GM23248 (cell line): ENCODE measurements around the gene BLOC1S1. TPM values are rescaled to one million over a fixed set of nuclear protein-coding genes. Genes with fewer than 3 reads are reported as not detected.

Source experiments
- DNase-seq: peaks from one replicate; pipeline ENCODE4 v3.0.0-alpha.2; 2015
- H2AFZ ChIP-seq: fragments of 200-600 bp; sonication (generic); 2 replicates; pipeline ENCODE4 v1.6.1; 2016; ENCODE audit warnings: antibody characterized with exemption
- H3F3A ChIP-seq: fragments of 200-600 bp; sonication (generic); 2 replicates; pipeline ENCODE4 v1.6.1; 2016; ENCODE audit warnings: mild to moderate bottlenecking, antibody characterized with exemption, mixed run types; ENCODE audit not compliant: insufficient read depth
- H3K27ac ChIP-seq: fragments of 200-600 bp; sonication (generic); 2 replicates; pipeline ENCODE4 v1.5.1; 2016; ENCODE audit warnings: mild to moderate bottlenecking
- H3K27me3 ChIP-seq: fragments of 200-600 bp; sonication (generic); replicated peaks from 2 replicates; pipeline ENCODE4 v1.6.1; 2016; ENCODE audit warnings: mild to moderate bottlenecking; ENCODE audit not compliant: insufficient read depth
- H3K36me3 ChIP-seq: fragments of 200-600 bp; sonication (generic); 2 replicates; pipeline ENCODE4 v1.6.1; 2016; ENCODE audit warnings: low read depth, mild to moderate bottlenecking
- H3K4me1 ChIP-seq: fragments of 200-600 bp; sonication (generic); 2 replicates; pipeline ENCODE4 v1.6.1; 2016; ENCODE audit warnings: mild to moderate bottlenecking; ENCODE audit not compliant: insufficient read depth
- H3K4me2 ChIP-seq: fragments of 200-600 bp; sonication (generic); one replicate; pipeline ENCODE4 v1.6.1; 2016; ENCODE audit warnings: mild to moderate bottlenecking; ENCODE audit not compliant: unreplicated experiment
- H3K4me3 ChIP-seq: fragments of 200-600 bp; sonication (generic); 2 replicates; pipeline ENCODE4 v1.5.1; 2016; ENCODE audit warnings: mild to moderate bottlenecking
- H3K79me2 ChIP-seq: fragments of 200-600 bp; sonication (generic); 2 replicates; pipeline ENCODE4 v1.6.1; 2016; ENCODE audit warnings: mild to moderate bottlenecking; ENCODE audit not compliant: insufficient read depth
- H3K9ac ChIP-seq: fragments of 200-600 bp; sonication (generic); 2 replicates; pipeline ENCODE4 v1.6.1; 2016; ENCODE audit warnings: mild to moderate bottlenecking
- H3K9me2 ChIP-seq: fragments of 200-600 bp; sonication (generic); 2 replicates; pipeline ENCODE4 v1.6.1; 2016; ENCODE audit warnings: mixed run types, mild to moderate bottlenecking, moderate library complexity; ENCODE audit not compliant: insufficient read depth
- H3K9me3 ChIP-seq: fragments of 200-600 bp; sonication (generic); one replicate; pipeline ENCODE4 v1.6.1; 2017; ENCODE audit warnings: low read depth
- H4K20me1 ChIP-seq: fragments of 200-600 bp; sonication (generic); 2 replicates; pipeline ENCODE4 v1.6.0; 2016; ENCODE audit not compliant: insufficient read depth
- EZH2 ChIP-seq: fragments of 200-600 bp; sonication (generic); IDR thresholded peaks from 2 replicates; pipeline ENCODE4 v1.6.1; 2018; ENCODE audit warnings: antibody characterized with exemption, mild to moderate bottlenecking; ENCODE audit not compliant: insufficient read depth, poor library complexity, severe bottlenecking
- EZH2phosphoT487 ChIP-seq: fragments of 200-600 bp; sonication (generic); IDR thresholded peaks from 2 replicates; pipeline ENCODE4 v1.6.1; 2018; ENCODE audit warnings: antibody characterized with exemption, moderate library complexity, mild to moderate bottlenecking, low read depth; ENCODE audit not compliant: insufficient read depth
- WGBS, 2 experiments: methylation state at CpG; one replicate each; pipeline ENCODE4 v1.1.6; 2015 to 2017; ENCODE audit warnings: low lambda C conversion rate in 2 of 2, low coverage in 1 of 2; ENCODE audit errors: missing lambda C conversion rate in 2 of 2; 5-methylcytosine and 5-hydroxymethylcytosine counted together
- in situ Hi-C: fragments of 300-500 bp; cut with MboI; formaldehyde crosslinking; loops from 2 replicates; pipeline ENCODE4 v1.15.0; 2020
- polyA plus RNA-seq: library from polyadenylated mRNA; unstranded; fragments of >200 nt; fragmentation: Nextera tagmentation; extraction: Ambion mirVana; gene quantifications from 2 replicates; pipeline ENCODE4 v1.2.1, GENCODE V29; 2016
- total RNA-seq: library from RNA; depleted of rRNA; stranded (reverse); fragments of >200 nt; shearing (Covaris generic); gene quantifications from 2 replicates; pipeline ENCODE4 v1.2.3, GENCODE V29; 2014

The BLOC1S1 gene
- total and polyA plus RNA-seq, 2 experiments from 2014 or later = 110 to 193 TPM

DNA sequence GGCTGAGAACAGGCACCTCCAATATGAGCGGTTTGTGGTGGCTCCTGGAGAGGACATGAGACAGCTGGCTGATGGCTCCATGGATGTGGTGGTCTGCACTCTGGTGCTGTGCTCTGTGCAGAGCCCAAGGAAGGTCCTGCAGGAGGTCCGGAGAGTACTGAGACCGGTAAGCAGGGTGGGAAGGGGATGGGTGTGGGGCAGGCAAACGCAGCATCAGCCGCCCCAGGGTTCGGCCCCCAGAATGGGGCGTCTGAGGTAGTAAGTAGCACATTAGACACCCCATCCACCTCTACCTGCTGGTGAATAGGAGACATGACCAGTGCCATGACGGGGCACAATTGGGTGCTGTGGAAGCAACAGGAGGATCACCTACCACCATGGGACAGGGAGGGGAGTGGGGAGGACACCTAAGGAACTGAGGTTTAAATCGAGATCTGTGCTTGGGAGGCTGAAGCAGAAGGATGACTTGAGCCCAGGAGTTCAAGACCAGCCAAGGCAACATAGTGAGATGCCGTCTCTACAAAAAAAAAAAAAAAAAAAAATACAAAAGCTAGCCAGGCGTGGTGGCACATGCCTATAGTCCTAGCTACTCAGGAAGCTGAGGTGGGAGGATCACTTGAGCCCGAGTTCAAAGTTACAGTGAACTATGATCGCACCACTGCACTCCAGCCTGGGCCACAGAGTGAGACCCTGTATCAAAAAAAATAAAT lies 33.6 kb upstream of the BLOC1S1 start:
- no peak for DNase-seq
- Histone ChIP-seq H4K20me1 (no peaks in the 10 kb centered on the region), H3K4me3 (no peak overlapping the region), H3K27ac (no peak overlapping the region), H3K9me2 (no peaks in the 10 kb centered on the region), H3K27me3 (no peaks in the 10 kb centered on the region), H3K4me2 (no peak overlapping the region), H3K9me3 (no peaks in the 10 kb centered on the region), H3K36me3 (no peaks in the 10 kb centered on the region), H2AFZ (0 out of 2 replicates have a peak overlapping the region, but pooled peaks have one; percentile 45), H3K9ac (no peak overlapping the region), H3K79me2 (no peaks in the 10 kb centered on the region), H3K4me1 (peaks cover 8% of the 10 kb centered on the region; the same call in 1 of the 2 replicates), H3F3A (peaks cover 6% of the 10 kb centered on the region)
- 92 to 96% methylated on average over 12 to 13 of the region's 13 CpGs for WGBS, 2 experiments
- in situ Hi-C loops = no loop called here
- no peak for TF ChIP-seq EZH2phosphoT487
- TF ChIP-seq EZH2 = no peak

DNA sequence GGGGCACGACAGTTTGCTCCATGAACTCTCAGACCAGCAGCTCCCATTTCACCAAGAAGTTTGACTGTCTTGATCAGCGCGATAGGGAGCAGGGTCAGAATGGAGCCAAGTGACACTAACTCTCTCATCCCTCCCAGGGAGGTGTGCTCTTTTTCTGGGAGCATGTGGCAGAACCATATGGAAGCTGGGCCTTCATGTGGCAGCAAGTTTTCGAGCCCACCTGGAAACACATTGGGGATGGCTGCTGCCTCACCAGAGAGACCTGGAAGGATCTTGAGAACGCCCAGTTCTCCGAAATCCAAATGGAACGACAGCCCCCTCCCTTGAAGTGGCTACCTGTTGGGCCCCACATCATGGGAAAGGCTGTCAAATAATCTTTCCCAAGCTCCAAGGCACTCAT lies 32.2 kb upstream of the BLOC1S1 start:
- peaks cover 6% of the 10 kb centered on the region for H3F3A ChIP-seq
- 85 to 86% methylated on average over 7 of the region's 7 CpGs for WGBS, 2 experiments
- no peaks in the 10 kb centered on the region for H3K9me3 ChIP-seq
- H3K4me1 ChIP-seq = peaks cover 8% of the 10 kb centered on the region; the same call in 1 of the 2 replicates
- H3K79me2 ChIP-seq = no peaks in the 10 kb centered on the region
- no peaks in the 10 kb centered on the region for H4K20me1 ChIP-seq
- H3K4me3 ChIP-seq = no peak overlapping the region
- H3K27me3 ChIP-seq = no peaks in the 10 kb centered on the region
- DNase-seq = no peak
- no peak overlapping the region for H3K27ac ChIP-seq
- in situ Hi-C loops = no loop called here
- H3K36me3 ChIP-seq = no peaks in the 10 kb centered on the region
- TF ChIP-seq EZH2 (no peak), EZH2phosphoT487 (no peak)
- H2AFZ ChIP-seq = no peak overlapping the region
- no peaks in the 10 kb centered on the region for H3K9me2 ChIP-seq
- H3K9ac ChIP-seq = no peak overlapping the region
- H3K4me2 ChIP-seq = no peak overlapping the region

- H2AFZ ChIP-seq = no peak overlapping the region
- H3K36me3 ChIP-seq = no peaks in the 10 kb centered on the region
- no peak overlapping the region for H3K4me2 ChIP-seq
- H3K9me2 ChIP-seq = no peaks in the 10 kb centered on the region
- no peaks in the 10 kb centered on the region for H3K27me3 ChIP-seq
- peaks cover 6% of the 10 kb centered on the region for H3F3A ChIP-seq
- in situ Hi-C loops = no loop called here
- no peaks in the 10 kb centered on the region for H3K9me3 ChIP-seq
- H4K20me1 ChIP-seq = no peaks in the 10 kb centered on the region
- H3K79me2 ChIP-seq = no peaks in the 10 kb centered on the region
- 87 to 90% methylated on average over 19 to 20 of the region's 20 CpGs for WGBS, 2 experiments
- TF ChIP-seq EZH2 (no peak), EZH2phosphoT487 (no peak)
- DNase-seq = no peak
- no peak overlapping the region for H3K9ac ChIP-seq
- H3K4me1 ChIP-seq = peaks cover 8% of the 10 kb centered on the region; the same call in 1 of the 2 replicates
- H3K4me3 ChIP-seq = no peak overlapping the region
- no peak overlapping the region for H3K27ac ChIP-seq
These were observed 31.0 kb upstream of the BLOC1S1 start for GRCh38 chr12:55684761-55685370.

DNA sequence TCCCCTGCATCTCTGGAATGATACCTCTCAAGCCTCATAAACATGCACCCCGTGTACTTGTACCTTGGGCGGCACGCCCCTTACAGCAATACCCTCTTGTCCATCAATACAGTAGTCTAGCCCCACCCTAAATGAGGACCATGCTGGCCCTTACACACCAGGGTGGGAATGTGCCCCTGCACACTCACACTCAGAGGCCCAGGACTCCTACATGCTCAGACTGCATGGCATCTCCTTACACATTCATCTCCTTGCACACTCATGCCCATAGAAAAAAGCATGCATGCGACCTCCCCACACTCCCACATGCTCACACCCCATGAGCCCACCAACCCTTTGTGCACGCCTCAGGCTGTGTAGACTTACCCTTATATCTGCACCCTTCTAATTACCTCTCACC lies 30.2 kb upstream of the BLOC1S1 start:
- no peaks in the 10 kb centered on the region for H3K79me2 ChIP-seq
- peaks cover 8% of the 10 kb centered on the region; the same call in 1 of the 2 replicates for H3K4me1 ChIP-seq
- no peak overlapping the region for H3K9ac ChIP-seq
- no peaks in the 10 kb centered on the region for H3K36me3 ChIP-seq
- no peak for TF ChIP-seq EZH2
- TF ChIP-seq EZH2phosphoT487 = no peak
- peaks cover 1% of the 10 kb centered on the region for H3F3A ChIP-seq
- H3K9me2 ChIP-seq = no peaks in the 10 kb centered on the region
- no peak for DNase-seq
- no peak overlapping the region for H3K4me2 ChIP-seq
- no peaks in the 10 kb centered on the region for H3K9me3 ChIP-seq
- H3K27me3 ChIP-seq = no peaks in the 10 kb centered on the region
- H2AFZ ChIP-seq = no peak overlapping the region
- 82 to 86% methylated on average over 5 of the region's 5 CpGs for WGBS, 2 experiments
- H3K27ac ChIP-seq = no peak overlapping the region
- no peaks in the 10 kb centered on the region for H4K20me1 ChIP-seq
- H3K4me3 ChIP-seq = no peak overlapping the region
- in situ Hi-C loops = no loop called here
